Measurements from ENCODE around the gene MYL1. TPM values are rescaled to one million over a fixed set of nuclear protein-coding genes. Genes with fewer than 3 reads are reported as not detected.

The MYL1 gene
- polyA plus RNA-seq (ENCODE audit: insufficient read length), result 8,569 TPM

DNA sequence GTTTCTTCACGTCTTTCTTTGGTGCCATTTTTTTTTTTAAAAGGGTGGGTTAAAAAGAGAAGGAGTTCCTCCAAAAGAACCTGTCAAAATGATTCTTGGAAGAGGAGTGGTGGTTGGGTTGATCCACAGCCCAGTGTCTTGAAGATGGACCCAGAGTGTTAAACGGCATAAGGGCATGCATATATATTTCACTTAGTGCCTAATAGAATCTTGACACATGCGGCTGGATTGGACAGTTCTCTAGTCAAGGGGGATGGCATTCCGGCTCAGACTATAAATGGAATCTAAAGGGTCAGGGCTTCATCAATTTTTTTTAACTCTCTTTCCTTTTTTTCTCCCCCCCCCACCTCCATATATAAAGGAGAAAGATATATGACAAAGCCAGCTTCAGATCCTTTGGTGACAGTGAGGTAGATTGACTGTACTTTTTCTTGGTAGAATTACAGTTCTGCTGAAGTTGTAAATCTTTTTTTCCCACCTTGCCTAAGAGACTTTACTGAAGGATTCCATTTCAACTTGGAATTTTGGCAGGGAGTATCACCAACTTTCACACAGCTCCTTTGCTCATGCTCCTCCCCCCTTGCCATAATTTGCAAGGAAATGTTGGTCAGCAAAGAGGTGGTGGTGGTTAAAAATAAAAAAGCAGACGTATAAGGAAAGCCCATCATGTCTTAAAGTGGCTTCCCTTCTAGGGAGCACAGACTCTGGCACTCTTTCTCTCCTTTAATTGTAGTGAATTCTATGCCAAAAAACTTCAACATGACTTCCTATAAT, at the start of gene MYL1:
MYL1 (minus strand) TSS at position 160 of the 774 bp plus-strand sequence; CDS start at position 28, 132 bp downstream.
- DNase-seq, result no peak

DNA sequence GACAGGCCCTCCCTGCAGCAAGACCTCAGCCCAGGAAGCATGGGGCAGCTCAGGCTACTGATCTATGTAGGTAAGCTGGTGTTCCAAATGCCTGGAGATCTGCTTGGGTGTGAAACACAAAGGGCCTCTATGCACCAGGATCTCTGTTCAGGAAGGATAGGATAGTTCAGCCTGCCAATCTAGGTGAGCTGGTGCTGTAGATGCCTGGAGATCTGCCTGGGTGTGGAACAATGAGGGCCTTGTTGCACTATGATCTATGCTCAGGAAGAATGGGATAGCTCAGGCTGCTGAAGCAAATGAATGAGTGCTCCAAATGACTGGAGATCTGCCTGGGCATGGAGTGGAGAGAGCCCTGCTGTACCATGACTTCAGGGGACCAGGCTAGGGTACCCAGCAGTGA, 48.9 kb upstream of the MYL1 start:
- DNase-seq, result no peak

DNA sequence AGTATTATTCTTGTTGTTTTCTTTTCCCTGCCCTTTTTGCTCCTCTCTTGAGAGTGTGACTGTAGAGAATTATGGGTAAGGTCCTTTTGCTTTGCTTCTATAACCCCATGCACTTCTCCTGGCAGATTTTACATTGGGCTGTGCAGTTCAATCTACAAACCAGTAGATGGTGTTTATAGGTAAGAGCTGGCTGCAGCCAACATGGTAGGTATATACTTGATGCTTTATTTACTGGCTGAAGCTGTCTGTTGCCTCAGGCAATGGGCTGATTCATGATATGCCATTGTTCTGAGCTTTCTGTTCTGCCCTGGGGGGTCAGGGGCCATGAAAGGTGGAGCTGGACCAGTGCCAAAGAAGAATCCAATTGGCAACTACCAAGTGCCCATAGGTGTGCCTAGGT, 48.3 kb upstream of the MYL1 start:
- no peak for DNase-seq

DNA sequence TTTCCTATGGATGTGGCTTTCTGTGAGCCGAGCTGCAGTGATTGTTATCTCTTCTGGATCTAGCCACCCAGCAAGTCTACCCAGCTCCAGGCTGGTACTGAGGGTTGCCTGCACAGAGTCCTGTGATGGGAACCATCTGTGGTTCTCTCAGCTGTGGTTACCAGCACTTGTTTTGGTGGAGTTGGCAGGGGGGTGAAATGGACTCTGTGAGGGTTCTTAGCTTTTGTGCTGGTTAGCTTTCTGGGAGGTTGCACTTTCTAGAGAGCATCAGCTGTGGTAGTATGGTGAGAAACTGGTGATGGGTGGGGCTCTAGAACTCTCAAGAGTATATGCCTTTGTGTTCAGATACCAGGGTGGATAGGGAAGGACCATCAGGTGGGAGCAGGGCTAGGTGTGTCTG, 45.4 kb upstream of the MYL1 start:
- DNase-seq, result no peak

DNA sequence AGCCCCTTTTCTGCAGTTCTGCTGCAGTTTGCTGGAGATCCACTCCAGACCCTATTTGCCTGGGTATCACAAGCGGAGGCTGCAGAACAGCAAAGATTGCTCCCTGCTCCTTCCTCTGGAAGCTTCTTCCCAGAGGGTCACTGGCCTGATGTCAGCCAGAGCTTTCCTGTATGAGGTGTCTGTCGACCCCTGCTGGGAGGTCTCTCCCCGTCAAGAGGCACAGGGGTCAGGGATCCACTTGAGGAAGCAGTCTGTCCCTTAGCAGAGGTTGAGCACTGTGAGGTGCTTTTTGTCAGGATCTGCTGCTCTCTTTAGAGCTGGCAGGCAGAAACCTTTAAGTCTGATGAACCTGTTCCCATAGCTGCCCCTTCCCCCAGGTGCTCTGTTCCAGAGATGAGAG, 42.0 kb upstream of the MYL1 start:
- DNase-seq, result no peak

DNA sequence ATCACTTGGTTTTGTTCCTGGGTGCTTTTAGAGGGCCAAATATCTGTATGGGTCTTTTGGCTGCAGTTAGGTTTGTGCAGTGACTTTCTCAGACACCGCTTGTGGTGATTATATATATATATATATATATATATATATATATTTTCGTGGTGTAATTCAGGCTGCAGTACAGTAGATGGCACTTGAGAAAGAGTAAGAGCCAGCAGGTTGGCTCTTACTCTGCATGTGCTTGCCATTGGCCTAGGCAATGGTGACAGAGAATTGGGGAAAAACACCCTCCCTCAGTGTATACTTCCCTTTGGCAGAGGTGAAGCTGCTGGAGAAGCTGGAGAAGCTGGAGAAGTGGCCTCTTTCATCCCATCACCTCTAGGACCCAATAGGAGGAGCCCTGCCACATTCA, 22.2 kb upstream of the MYL1 start:
- DNase-seq, result no peak

DNA sequence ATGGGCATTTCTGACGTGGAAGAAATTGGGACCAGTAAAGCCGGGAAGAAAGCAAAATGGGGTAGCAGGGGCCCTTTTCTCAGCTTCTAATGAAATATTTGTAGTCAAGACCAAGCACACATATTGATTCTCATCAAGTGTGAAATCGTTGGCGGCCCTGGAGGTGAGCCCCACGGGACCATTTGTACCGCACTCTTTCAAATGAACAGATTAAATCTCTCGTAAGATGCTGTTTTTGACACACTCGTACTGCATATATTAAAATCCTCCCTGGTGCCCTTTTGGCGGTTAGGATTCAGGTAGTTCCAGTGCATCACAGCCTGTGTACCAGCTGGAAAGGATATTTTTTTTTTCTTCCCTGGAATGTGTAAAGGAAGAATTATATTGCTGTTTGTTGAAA, 9.9 kb upstream of the MYL1 start:
- no peak for DNase-seq

DNA sequence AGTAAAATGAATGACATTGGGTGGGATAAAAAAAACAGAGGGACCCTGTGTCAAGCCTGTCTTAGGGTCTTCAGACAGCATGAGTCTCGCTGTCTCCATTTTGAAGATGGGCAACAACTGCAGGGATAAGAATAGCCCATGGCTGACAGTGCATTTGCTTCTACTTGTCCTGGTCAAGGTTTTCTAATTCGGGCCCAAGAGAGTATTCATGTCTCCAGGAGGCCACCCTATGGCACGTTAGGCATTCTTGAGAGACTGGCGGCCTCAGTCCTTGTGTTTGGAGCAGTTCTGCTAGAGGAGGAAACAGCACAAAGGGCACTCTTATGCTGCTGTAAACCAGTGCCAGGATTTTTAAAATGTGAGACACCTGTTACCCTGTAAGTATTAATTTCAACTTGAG, 9.5 kb upstream of the MYL1 start:
- DNase-seq, result no peak

DNA sequence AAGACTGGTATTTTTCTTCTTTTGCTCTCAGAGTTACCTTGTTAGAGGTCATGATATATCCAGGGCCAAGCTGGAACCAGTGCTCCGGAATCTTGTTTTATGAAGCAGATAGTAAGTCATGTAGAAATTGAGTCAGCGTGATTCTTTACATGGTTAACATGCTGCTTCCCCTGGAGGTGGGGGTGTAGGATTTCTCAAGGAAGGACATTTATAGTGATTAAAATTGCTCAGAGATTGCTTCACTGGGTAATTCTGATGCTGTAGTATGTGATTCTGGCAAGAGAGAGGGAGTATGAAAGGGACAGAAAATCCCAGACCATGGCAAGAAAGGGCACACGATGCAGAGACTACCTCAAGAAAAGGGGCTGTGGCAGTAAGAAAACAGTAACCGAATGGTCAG, 8.0 kb upstream of the MYL1 start:
- DNase-seq, result no peak

DNA sequence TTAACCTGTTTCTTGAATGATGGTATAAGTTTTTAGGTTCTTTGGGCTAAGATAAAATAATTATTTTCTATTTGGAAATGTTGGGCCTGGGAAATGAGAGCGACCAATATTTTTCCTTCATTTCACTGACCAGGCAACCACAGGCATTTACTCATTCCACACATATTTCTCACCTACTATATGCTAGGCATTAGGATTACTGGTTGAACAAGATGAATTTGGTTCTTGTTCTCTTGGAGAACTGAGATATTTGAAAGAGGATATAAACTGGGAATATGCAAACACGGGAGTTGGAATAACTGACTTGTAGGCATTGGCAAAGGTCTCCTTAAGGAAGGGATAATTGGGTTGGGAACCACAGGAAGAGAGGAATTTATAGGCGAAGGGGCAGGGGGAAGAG, 3.9 kb upstream of the MYL1 start:
- no peak for DNase-seq

DNA sequence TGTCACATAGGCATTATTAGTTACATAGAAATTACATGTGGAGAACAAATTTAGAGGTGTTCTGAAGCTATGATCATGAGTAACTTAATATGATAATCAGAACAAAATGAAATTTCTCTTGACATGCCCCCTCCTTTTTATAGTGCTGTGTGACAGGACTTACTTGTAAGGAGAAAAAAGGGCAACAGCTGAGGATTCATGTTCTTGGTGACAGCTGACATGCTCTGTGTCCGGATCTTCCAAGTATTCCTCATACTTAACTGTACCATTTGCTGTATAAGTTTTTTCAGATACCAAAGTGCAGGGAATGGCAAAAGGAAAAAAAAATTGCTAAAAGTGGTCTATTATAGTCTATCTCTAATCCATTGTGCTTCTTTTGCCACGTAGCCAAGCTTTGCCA, 3.5 kb upstream of the MYL1 start:
- no peak for DNase-seq

DNA sequence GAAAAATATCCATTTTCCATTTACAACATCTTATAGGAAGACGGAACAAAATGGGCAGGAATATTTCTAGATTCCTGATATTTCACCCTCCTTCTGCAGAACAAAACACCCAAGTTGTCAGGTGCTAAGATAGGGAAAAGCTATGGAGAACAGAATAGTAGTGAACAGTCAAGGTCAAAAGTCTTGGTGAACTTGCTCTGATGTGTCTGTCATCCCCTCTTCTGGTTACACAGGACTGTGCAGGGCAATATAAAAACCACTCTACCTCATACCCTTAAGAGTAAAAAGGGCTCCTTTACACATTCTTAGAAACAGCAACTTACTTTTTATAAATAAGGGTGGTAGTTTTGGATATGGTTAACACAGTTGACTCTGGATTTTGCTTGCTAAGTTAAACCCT, 4.4 kb downstream of the MYL1 start:
- DNase-seq, result no peak

DNA sequence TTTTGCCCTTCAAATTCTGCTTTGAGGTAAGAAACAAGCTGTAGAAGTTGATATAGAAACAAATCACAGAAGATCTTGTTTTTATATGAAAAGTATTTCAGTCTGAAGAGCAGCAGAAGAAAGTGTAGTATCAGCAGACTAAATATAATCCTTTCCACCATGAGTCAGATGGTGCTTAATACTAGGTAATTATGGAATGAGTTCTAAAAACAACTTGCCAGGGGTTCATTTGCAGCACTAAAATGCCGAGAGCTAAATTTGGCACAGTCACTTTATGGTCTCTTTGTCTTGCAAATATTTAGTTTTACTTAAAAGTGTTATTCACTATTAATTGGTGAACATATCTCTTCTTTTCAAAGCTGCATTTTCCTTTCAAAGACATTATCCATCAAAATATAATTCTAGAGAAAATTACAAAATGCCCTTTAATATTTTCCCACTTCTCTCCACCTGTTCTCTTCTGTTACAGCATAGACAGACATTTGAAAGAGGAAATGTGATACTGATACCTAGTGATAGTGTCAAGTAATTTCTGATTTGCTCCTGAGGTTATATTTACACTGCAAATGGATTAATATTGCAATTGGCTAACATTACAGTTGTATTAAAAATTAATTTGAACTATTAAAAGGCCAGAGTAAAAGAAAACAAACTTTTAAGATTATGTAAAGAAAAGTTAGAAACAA, 5.3 kb downstream of the MYL1 start:
- no peak for DNase-seq

DNA sequence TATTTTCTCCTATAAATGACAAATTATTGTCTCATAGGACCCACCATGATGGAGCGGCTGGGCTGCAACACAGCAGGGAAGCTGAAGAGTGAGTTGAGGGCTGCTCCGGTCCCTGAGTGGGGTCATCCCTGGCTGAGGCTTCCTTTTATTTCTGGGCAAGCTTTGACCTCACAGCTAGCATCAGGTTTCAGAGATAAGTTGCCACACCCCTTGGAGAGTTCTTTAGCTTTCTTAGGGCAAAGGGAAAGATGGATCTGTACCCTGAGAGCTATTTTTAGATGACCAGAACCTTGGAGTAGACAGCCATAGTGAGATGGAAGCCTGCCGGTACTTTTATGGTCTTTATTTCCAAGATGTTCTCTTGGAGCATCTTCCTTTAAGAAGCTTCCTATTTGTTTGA, 11.5 kb downstream of the MYL1 start:
- no peak for DNase-seq

DNA sequence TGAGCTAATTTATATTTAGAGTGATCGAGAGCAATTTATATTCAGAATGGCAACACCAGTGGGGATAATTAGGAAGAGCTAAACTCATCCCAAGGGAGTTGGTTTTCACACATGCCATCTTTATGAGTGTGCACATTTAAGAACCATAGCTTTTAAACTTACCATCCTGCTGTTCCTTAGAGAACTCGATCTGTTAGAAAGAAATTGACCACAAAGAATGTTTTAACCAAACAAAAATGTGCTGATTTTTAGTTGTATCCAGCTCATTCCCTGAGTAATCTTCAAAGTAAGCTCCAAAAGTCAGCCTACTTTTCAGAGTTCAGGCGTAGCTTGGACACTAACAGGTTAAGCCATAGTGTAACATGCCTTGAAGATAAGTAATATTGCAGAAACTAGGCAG, 12.6 kb downstream of the MYL1 start:
- DNase-seq, result no peak

DNA sequence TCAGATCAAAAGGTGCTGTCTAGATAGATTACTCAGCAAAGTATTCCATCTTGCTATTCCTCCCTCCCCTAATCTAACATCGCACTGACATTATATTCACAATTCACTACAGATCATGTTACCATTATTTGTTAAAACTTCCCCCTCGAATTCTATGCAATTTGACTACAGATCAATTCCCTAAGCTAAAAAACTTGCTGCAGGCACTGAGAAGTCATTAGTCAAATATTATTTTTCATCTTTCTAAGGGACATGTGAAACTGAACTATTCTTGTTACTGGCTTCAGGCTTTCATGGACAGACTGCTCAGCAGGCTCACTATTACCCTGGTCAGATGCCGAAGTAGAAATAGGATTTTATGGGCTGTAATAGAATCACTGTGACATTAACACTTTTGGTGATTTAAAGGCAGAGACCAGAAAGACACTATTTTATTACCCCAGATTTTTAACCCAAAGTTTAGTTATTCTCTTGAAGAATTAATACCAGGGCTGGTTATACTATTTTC, 15.1 kb downstream of the MYL1 start:
- DNase-seq, result no peak

DNA sequence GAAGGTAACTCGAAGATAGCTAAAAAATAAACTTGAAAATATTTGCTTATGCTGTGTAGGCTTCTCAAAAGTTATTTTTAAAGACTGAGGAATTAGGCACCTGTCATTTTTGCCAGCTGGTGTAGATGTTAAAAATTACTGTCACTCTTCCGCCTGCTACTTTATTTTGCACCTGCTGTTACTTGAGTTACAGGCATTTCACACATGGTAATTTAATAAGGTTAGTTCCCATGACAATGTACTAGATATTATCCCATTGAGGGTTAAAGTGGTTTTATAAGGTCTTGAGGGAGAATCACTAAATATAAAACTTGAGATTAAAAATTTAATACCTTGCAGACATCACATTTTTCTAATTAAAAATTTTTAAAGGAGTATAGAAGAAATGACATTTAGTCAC, 26.6 kb downstream of the MYL1 start:
- no peak for DNase-seq

DNA sequence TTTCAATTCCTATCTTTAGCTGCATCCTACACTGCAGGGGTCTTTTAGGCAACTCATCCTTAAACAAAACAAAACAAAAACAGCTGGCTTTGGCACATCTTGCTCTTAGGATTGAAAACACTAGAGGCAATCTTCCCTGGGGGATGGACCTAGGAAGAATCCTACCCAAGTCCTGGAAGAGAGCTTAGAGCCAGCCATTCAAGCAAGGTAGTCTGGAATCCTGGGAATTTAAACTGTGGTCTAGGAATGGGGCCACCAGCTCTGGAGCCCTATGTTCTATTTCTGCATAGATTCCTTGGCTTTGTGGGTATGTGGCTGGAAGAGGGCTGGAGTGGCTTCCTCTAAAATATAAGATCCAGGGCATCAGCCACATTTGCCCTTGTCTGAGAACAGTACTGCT, 27.7 kb downstream of the MYL1 start:
- DNase-seq, result no peak

DNA sequence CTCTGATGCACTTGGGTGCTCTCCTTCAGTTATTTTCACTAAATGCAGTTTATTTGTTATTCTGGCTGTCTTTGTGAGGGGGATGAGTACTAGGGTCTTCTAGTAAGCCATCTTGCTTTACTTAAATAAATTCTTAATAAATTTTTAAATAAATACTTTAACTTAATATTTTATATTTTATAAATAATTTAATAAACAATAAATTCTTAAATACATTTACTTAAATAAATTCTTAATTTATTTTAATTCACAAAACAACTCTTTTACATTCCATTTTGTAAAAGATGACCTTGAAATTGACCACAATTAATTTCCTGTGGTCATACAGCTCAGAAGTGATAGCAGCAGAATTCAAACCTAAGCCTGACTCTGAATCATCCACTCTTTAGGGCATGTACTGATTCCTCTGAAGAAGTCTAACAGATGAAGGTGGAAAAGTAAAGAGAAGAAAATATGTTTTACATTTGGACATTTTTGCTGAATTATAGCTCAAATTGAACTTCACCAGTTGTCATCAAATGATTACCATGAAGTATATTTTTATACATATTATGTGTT, 28.8 kb downstream of the MYL1 start:
- no peak for DNase-seq

DNA sequence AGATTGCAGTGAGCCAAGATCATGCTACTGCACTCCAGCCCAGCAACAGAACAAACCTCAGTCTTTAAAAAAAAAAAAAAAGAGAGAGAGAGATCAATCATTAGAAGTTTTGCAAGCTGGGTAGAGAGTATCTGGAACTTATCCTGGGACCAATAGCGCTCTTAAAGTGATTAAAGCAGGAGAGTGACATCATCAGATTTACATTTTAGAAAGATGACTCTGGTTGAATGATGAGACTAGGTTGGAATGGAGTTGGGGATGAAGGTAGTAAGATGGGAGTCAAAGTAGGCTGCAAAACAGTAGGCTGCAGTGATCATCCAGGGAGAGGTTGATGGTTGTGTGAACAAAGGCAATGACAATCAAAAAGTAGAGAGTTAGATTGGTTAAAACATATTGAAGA, 37.8 kb downstream of the MYL1 start:
- DNase-seq, result no peak

DNA sequence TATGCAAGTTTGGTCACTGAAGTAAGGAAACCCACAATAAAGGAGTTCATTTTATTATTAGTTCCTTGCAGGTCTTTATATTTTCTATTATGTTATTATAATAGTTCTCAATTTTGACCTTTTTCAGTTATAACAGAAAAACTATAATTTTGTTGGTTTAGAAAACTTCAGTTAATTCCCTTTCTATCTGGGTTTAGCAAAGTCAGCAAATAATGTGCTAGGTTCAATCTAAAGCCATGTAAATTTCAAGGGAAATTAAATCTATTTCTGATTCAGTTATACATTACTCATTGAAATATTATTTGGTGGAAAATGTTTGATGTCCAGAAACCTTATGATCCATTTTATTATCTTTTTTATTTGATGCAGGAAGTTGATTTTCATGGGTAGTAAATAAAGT, 43.7 kb downstream of the MYL1 start:
- DNase-seq, result no peak

DNA sequence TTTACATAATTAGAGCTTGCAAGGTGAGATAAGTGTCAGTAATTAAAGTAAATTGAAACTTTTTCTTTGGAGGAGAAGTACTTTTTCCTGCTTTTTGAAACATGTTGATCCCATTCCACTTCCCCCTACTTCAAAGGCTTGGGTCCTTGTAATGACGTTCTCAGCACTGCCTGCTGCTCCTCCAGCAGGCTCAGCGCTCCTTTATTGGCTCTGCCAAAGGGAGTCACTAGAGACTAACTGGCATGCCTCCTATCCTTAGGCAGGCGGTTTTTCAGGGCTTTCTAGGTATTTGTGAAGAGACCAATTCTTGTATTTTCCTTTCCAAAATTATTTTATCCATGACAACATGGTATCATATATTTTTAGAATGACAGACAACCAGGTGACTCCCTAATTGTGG, 45.8 kb downstream of the MYL1 start:
- no peak for DNase-seq

DNA sequence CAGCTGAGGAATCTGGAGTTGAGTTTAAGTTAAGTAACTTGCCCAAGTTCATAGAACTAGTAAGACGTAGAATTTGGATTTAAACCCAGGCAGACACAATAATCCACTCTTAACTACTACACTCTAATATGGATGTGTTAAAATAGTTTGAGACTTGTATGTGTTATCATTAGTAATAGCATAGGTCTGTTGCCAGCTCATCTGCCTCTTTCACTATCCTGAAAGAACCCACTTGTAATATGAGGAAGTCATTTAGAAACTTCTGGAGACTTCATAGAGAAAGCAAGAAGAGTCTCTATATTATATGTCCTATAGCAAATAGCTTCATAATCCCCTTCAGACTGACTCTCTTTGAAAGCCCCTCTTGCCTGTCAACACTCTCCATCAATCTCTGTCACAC, 46.7 kb downstream of the MYL1 start:
- DNase-seq, result no peak

DNA sequence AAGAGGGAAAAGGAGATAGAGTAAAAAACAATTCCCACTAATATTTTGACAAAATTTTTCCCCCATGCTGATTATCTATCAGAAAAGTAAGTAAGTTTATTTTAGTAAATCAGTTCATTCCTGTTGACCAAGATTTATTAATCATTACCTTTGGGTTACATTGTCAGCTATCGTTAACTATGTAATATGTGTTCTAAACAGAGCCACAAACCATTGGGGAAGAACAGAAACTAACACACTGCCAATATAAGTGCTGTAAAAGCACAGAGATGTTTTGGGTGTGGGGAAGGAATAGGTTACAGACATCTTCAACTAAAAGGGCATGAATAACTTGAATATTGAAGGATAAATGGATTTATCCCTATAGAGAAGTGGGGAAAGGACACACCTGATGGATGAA, 47.3 kb downstream of the MYL1 start:
- DNase-seq, result no peak

All from hindlimb muscle (tissue), 1 donor.